Measurements from ENCODE around the gene KCNJ10.
"Not testable (repeated sequence)": the region's sequence is repeated elsewhere in the genome, so short reads cannot be mapped to it uniquely, and the experiment has no call there.

Gene KCNJ10

GRCh38 chr1:160113407-160113806 is 43.4 kb upstream of the KCNJ10 start:
- H3K4me3 ChIP-seq (replicated peaks; ENCODE audit: insufficient read depth, low read length), result no peak overlapping the region
- H3K27ac ChIP-seq (replicated peaks), result no peak overlapping the region
- no peaks in the 10 kb centered on the region for H3K27me3 ChIP-seq (ENCODE audit: insufficient read depth, poor library complexity, severe bottlenecking)
- no peak for DNase-seq (ENCODE audit: low read depth in 1 of 2, low spot score in 1 of 2)
- TF ChIP-seq POLR2AphosphoS5 (IDR thresholded peaks at IDR 0.05; ENCODE audit: low read depth), result no peak
- TF ChIP-seq GABPA (IDR thresholded peaks at IDR 0.05; ENCODE audit: low read depth), result no peak
- no peak for TF ChIP-seq REST (IDR thresholded peaks at IDR 0.05; ENCODE audit: insufficient replicate concordance, low read depth)
- TF ChIP-seq CTCF (IDR thresholded peaks at IDR 0.05; ENCODE audit: insufficient read depth, low read length), result no peak
- no peak for TF ChIP-seq SPI1 (IDR thresholded peaks at IDR 0.05; ENCODE audit: borderline replicate concordance, low read depth)

- no peak for DNase-seq (ENCODE audit: low read depth in 1 of 2, low spot score in 1 of 2)
- Histone ChIP-seq H3K27me3 (ENCODE audit: insufficient read depth, poor library complexity, severe bottlenecking) (no peaks in the 10 kb centered on the region), H3K27ac (replicated peaks) (no peak overlapping the region), H3K4me3 (replicated peaks; ENCODE audit: insufficient read depth, low read length) (no peak overlapping the region)
- TF ChIP-seq POLR2AphosphoS5 (IDR thresholded peaks at IDR 0.05; ENCODE audit: low read depth), result no peak
Measured at GRCh38 chr1:160112357-160112756, 42.4 kb upstream of the KCNJ10 start.

- DNase-seq (ENCODE audit: low read depth in 1 of 2, low spot score in 1 of 2), result not testable (repeated sequence)
Measured at GRCh38 chr1:160111462-160111861, 41.5 kb upstream of the KCNJ10 start.

GRCh38 chr1:160109686-160110085 is 39.7 kb upstream of the KCNJ10 start:
- H3K27me3 ChIP-seq (ENCODE audit: insufficient read depth, poor library complexity, severe bottlenecking), result no peaks in the 10 kb centered on the region
- no peak for TF ChIP-seq POLR2AphosphoS5 (IDR thresholded peaks at IDR 0.05; ENCODE audit: low read depth)
- no peak for TF ChIP-seq GABPA (IDR thresholded peaks at IDR 0.05; ENCODE audit: low read depth)
- TF ChIP-seq SPI1 (IDR thresholded peaks at IDR 0.05; ENCODE audit: borderline replicate concordance, low read depth), result no peak
- no peak for TF ChIP-seq CTCF (IDR thresholded peaks at IDR 0.05; ENCODE audit: insufficient read depth, low read length)
- TF ChIP-seq REST (IDR thresholded peaks at IDR 0.05; ENCODE audit: insufficient replicate concordance, low read depth), result no peak
- H3K27ac ChIP-seq (replicated peaks), result no peak overlapping the region
- H3K4me3 ChIP-seq (replicated peaks; ENCODE audit: insufficient read depth, low read length), result no peak overlapping the region
- DNase-seq (ENCODE audit: low read depth in 1 of 2, low spot score in 1 of 2), result no peak

More at GRCh38 chr1:160111462-160111861, 41.5 kb upstream of the KCNJ10 start:
- H3K27ac ChIP-seq (replicated peaks); H3K27me3 ChIP-seq (ENCODE audit: insufficient read depth, poor library complexity, severe bottlenecking); H3K4me3 ChIP-seq (replicated peaks; ENCODE audit: insufficient read depth, low read length): not testable (repeated sequence)

GRCh38 chr1:160108888-160109662 is 39.1 kb upstream of the KCNJ10 start:
- Histone ChIP-seq H3K4me3 (replicated peaks; ENCODE audit: insufficient read depth, low read length) (no peak overlapping the region), H3K27ac (replicated peaks) (no peak overlapping the region), H3K27me3 (ENCODE audit: insufficient read depth, poor library complexity, severe bottlenecking) (no peaks in the 10 kb centered on the region)
- peak in 1 of 2 experiments; percentile 49 for DNase-seq (ENCODE audit: low read depth in 1 of 2, low spot score in 1 of 2)
- TF ChIP-seq REST (IDR thresholded peaks at IDR 0.05; ENCODE audit: insufficient replicate concordance, low read depth) (no peak), POLR2AphosphoS5 (IDR thresholded peaks at IDR 0.05; ENCODE audit: low read depth) (no peak), SPI1 (IDR thresholded peaks at IDR 0.05; ENCODE audit: borderline replicate concordance, low read depth) (no peak), CTCF (IDR thresholded peaks at IDR 0.05; ENCODE audit: insufficient read depth, low read length) (peak; percentile 33), GABPA (IDR thresholded peaks at IDR 0.05; ENCODE audit: low read depth) (no peak)
